GM18519 (cell line): Measurements from ENCODE around the gene ERBB2.
"Not testable (repeated sequence)": the region's sequence is repeated elsewhere in the genome, so short reads cannot be mapped to it uniquely, and the experiment has no call there.

Experiments used
- ATAC-seq: cut with Tn5 transposase; IDR thresholded peaks from one replicate; pipeline ENCODE4 v1.9.1; 2021; ENCODE audit warnings: mild to moderate bottlenecking, moderate library complexity; ENCODE audit not compliant: unreplicated experiment, low FRiP score

ERBB2 gene

DNA sequence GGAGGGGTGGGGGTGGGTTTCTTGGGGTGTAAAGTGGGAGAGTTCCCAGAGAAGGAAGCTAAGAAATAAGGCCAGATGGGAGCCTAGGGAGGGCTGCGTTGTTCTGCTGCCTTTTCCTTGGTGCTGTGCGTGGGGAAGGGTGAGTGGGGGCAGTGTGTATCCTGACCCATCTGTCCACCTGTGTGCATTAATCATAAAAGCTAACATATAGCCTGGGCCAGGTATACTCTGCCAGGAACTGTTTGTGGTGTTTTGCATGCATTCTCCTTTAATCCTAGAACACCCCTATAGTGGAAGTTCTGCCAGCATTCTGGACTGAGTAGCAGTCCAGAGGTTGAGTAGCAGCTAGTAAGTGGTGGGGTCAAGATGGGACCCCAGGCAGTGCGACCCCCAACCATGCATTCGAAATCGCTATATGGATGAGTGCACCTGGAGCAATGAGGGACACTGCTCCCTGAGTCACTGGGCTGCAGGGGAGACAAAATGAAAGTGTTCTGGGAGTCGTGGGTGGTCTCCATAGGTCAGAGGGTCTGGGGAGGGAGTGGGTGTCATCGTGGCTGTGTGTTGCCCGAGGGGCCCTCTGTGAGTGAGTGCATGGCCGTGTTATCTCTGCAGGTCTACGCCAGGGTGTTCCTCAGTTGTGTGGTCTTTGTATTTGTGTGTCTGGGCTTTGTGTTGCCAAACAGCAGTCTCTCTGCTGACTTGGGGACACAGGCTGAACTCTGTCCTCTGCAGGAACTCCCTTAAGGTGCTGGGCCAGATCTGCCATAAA, 1.3 kb downstream of the ERBB2 start:
- ATAC-seq, result no peak

DNA sequence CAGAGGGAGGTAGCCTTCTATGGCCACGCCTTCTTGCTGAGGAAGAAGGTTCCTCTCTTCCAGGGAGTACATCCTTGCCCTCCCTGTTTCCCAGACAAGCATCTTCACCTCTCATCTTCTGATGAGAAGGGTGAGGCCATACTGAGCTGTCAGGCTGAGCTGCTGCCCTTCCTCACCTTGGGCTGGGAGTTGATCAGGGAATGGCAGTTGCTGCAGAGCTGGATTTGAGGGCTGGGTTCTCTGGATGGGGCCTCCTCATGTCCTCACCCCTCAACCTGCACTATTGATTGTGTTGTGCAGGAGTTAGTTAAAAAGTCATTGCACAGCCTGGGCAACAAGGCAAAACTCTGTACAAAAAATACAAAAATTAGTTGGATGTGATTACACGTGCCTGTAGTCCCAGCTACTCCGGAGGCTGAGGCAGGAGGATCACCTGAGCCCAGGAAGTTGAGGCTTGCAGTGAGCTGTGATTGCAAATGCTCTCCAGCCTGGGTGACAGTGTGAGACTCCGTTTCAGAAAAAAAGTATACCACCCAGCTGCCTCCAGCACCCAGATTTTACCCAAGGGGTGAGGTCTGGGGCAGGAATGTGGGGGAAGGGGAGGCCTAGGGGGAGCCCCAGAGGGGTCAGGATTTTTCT, 2.0 kb downstream of the ERBB2 start:
- no peak for ATAC-seq

DNA sequence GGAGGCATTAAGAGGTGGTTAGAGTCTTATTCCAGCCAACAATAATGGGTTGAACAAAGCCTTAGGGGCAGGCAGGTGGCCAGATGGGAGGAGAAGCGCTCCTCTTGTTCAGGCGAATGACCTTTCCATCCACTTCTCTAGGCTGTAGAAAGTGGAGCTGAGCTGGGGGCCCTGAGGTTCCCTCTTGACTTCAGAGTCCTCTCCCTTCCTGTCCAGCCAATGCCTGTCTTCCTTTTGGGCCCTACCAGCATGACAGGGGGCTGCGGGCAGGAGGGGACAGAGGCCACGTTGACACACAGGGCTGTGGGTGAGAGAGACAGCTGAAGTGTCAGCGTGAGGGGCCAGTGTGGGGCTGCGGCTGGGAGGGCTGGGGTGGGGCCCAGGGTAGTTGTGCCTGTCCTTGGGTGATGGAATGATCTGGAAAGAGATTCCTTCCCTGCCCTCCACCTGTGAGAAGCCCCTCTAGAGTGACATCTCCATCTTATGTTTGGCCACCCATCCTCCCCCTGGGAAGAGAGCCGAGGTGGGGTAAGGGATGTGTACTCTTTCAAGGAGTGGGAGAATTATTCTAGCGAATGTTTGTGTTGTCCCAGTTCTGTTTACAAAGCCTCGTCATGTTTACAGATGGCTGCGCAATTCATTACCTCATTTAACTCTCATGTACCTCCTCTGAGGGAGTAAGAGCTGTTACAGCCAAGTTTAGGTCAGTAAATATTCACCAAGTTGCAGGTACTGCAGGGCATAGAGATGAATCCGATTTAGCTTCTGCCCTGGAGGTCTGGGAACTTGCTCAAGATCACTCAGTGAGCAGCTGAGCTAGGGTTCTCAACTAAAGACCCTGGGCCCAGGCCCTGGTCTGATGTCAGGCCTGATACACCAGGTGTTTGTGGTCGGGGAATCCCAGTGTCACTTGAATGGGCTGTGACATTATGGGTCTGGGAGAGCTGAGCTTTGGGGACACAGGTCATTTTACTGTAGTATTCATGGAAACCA, 3.3 kb downstream of the ERBB2 start:
- no peak for ATAC-seq

DNA sequence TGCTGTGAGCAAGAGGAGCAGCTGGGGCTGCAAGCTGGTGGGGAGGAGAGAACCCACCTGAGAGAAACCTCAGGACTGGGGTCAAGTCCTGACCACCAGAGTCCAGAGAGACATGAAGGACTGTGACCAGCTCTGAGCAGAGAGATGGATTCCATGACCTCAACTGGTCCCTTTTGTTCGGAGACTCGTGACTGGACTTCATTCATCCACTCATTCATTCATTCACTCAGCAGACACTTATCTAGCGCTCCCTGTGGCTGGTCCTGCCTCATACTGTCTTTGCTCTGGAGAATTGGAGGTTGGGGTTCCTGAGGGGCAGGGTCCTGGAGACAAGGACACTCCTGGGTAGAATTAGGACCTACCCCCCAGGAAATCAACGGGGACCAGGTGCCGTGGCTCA, 4.0 kb downstream of the ERBB2 start:
- ATAC-seq, result no peak

DNA sequence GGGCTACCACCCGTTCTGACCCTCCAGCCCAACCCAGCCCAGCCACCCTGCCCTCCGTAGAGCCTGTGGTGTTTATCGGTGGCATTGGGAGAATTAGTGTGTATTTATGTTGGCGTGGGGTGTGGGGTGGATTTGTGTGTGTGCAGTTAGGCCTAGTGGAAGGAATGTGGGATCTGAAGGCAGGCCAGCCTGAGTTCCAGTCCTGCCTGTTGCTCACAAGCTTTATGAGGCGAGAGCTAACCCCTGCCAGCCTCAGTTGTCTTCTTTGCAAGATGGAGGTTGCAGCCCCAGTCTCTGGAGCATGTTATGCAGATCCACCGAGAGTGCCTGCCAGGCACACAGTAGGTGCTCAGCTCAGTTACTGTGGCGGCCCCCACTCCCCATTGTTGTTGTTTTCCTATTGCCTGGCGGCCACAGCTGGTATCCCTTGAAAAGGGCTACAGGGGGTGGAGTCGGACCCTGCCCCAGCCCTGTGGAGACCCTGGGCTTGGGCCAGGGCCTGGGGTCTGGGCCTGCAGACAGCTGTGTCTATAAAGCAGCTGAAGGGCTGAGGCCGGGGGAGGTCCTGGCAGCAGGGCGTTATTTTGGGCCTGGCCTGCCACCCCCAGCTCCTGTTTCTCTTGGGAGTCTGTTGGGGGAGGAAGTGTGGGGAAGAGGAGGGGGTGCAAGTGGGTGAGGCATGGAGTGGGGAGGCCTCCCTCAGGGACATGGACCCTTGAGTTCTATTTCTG, 5.1 kb downstream of the ERBB2 start:
- no peak for ATAC-seq

DNA sequence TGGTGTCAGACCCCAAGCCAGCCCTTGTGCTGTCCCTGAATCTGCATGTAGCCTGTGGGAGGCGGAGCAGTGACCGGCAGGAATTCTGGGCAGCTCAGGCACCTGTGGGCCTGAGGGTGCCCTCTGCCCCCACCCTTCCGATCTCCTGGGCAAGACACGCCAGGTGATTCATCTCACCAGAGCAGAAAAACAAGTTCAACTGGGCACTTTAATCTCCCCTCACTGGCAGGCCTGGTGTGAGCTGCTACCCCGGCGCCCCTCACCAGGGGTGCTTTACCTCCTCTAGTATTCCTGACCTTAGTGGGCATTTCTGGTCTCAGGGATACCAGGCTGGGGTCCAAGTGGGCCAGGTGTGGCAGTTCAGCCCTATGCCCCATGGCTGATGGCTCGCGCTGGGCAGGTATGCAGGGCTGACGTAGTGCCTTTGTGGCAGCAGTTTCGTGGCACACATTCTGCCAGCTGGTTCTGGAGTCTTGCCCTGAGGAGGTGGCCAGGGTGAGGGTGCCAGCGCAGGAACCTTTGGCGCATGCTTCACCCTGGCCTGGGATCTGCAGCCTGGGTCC, 6.0 kb downstream of the ERBB2 start:
- no peak for ATAC-seq

DNA sequence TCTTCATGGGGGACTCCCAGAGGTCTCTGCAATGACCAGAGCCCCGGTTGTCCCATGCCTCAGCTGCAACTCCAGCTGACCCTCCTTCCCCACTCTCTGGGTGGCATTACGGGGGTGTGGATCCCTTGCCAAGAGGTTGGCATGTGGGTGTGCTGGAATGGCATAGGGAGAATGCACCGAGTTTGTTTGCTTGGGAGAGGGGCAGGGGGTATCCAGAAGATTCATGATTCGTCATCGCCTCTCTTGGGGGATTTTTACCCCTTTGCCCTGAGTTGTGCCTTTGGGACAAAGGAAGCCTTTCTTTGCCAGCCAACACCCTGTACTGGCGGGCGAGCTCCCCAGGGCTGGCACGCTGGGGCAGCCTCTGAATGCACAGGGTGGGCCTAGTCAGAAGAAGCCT, 6.5 kb downstream of the ERBB2 start:
- no peak for ATAC-seq

DNA sequence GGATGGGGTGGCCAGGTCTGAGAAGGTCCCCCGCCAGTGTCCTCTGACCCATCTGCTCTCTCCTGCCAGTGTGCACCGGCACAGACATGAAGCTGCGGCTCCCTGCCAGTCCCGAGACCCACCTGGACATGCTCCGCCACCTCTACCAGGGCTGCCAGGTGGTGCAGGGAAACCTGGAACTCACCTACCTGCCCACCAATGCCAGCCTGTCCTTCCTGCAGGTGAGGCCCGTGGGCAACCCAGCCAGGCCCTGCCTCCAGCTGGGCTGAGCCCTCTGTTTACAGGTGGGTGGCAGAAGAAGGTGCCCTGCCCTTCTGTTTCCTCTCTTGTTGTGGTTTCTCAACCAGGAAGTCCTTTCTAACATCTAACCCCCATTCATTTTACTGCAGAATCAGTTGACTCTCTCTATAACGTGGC, 7.1 kb downstream of the ERBB2 start:
- ATAC-seq, result no peak

DNA sequence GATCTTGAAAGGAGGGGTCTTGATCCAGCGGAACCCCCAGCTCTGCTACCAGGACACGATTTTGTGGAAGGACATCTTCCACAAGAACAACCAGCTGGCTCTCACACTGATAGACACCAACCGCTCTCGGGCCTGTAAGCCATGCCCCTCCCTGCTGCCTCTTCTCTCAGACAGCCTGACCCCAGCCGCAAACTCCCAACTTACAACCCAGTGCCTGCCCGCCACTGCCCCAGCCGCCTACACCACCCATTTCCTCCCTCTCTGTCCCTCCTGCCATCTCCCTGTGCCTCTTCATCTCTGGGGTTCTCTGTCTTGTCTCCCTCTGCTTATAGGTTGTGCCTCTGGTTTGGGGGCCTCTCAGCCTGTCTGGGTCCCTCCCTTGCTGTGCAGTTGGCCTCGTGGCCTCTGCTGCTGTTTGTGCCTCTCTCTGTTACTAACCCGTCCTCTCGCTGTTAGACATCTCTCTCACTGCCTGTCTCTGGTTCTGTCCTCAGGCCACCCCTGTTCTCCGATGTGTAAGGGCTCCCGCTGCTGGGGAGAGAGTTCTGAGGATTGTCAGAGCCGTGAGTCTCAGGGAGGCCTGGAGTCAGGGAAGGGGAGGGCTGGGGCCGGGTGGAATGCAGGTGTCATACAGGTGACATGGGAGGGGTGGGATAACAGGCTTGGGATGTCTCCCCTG, 9.6 kb downstream of the ERBB2 start:
- no peak for ATAC-seq

DNA sequence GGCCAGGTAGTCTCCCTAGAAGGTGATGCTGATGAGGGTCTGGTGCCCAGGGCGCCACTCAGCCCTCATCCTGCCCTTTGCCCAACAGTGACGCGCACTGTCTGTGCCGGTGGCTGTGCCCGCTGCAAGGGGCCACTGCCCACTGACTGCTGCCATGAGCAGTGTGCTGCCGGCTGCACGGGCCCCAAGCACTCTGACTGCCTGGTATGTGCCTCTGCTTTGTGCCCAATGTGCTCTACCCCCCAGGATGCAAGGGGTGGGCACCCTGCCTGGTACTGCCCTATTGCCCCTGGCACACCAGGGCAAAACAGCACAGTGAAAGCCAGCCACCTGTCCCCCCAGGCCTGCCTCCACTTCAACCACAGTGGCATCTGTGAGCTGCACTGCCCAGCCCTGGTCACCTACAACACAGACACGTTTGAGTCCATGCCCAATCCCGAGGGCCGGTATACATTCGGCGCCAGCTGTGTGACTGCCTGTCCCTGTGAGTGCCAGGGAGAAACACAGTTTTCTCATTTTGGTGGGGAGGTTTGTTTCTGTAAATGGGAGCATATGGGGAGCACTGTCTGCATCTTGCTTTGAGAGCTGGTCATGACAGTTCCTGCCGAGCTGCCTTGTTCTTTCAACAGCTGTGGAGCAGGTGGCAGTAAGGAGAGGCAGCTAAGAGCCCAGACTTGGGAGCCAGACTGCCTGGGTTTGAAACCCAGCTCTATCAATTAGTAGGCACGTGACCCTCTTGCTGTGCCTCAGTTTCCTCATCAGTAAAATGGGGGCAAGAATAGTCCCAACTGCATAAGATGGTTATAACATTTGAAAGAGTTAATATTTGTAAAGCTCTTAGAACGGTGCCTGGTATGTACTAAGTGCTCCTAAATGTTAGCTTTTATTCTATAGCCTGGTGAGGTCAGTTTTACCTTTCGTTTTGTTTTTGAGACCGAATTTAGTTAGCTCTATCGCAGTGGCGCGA, 10.4 kb downstream of the ERBB2 start:
- ATAC-seq, result no peak

DNA sequence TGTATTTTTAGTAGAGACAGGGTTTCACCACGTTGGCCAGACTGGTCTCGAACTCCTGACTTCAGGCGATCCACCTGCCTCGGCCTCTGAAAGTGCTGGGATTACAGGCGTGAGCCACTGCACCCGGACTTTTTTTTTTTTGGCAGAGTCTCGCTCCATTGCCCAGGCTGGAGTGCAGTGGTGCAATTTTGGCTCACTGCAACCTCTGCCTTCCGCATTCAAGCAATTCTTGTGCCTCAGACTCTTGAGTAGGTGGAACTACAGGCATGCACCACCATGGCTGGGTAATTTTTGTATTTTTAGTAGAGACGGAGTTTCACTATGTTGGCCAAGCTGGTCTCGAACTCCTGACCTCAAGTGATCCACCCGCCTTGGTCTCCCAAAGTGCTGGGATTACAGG, 11.2 kb downstream of the ERBB2 start:
- not testable (repeated sequence) for ATAC-seq

DNA sequence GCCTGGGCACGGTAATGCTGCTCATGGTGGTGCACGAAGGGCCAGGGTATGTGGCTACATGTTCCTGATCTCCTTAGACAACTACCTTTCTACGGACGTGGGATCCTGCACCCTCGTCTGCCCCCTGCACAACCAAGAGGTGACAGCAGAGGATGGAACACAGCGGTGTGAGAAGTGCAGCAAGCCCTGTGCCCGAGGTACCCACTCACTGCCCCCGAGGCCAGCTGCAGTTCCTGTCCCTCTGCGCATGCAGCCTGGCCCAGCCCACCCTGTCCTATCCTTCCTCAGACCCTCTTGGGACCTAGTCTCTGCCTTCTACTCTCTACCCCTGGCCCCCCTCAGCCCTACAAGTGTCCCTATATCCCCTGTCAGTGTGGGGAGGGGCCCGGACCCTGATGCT, 12.0 kb downstream of the ERBB2 start:
- ATAC-seq, result no peak

DNA sequence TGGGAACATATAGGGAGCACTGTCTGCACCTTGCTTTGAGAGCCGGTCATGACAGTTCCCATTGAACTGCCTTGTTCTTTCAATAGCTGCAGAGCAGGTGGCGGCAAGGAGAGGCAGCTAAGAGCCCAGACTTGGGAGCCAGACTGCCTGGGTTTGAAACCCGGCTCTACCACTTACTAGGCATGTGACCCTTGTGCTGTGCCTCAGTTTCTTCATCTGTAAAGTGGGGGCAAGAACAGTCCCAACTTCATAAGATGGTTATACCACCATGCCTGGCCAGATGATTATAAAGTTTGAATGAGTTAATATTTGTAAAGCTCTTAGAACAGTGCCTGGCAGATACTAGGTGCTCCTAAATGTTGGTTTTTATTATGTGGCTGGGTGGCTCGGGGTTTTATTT, 14.4 kb downstream of the ERBB2 start:
- no peak for ATAC-seq

DNA sequence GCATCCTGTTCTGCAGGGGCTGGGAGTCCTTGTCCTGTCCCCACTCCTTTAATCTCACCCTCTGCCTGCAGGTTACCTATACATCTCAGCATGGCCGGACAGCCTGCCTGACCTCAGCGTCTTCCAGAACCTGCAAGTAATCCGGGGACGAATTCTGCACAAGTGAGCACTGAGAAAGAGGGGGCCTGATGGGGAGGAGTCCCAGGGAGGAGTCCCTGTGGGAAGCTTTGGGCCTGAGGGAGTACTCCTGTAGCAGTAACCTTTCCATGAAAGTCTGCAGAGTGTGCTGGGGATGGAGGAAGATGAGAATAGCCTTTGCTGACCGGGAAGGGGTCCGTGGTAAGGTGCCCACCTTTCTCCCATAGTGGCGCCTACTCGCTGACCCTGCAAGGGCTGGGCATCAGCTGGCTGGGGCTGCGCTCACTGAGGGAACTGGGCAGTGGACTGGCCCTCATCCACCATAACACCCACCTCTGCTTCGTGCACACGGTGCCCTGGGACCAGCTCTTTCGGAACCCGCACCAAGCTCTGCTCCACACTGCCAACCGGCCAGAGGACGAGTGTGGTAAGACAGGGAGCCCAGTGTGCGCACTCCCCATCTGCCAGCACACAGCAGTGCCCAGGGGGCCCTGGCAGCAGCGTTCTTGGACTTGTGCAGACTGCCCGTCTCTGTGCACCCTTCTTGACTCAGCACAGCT, 15.7 kb downstream of the ERBB2 start:
- no peak for ATAC-seq

DNA sequence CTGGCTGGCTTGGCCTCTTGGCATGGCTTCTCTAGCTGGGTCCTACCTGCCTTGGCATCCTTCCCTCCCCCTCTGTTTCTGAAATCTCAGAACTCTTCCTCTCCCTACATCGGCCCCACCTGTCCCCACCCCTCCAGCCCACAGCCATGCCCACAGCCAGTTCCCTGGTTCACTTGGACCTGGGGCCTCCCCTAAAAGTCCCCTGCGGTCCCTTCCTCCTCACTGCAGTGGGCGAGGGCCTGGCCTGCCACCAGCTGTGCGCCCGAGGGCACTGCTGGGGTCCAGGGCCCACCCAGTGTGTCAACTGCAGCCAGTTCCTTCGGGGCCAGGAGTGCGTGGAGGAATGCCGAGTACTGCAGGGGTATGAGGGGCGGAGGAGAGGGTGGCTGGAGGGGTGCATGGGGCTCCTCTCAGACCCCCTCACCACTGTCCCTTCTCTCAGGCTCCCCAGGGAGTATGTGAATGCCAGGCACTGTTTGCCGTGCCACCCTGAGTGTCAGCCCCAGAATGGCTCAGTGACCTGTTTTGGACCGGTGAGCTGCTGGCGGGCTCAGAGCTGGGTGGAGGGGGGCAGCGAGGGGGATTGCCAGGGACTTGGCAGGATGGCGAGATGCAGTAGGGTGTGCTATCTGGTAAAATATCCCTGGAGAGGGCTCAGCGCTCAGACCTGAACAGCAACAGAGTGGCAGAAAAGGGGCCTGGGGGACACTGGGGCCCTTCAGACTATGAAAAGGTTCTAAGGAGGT, 16.4 kb downstream of the ERBB2 start:
- no peak for ATAC-seq

DNA sequence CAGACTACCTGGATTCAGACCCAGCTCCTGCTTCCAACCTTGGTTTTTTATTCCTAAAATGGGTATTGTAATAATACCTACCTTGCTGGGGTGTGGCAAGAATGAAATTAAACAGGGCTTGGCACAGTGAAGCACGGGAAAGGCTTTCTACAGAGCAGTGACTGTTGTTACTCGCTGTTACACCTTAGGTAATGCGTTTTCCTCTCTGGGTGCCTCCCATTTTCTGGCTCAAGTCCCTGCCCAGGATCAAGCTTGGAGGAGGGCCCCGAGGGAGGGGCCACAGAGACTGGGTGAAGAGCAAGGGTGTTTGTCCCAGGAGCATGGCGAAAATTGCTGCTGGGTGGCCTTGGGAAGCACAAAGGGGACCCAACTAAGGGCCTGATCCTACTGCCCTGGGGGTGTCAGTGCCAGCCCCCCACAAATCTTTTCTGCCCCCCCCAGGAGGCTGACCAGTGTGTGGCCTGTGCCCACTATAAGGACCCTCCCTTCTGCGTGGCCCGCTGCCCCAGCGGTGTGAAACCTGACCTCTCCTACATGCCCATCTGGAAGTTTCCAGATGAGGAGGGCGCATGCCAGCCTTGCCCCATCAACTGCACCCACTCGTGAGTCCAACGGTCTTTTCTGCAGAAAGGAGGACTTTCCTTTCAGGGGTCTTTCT, 17.1 kb downstream of the ERBB2 start:
- ATAC-seq, result no peak

DNA sequence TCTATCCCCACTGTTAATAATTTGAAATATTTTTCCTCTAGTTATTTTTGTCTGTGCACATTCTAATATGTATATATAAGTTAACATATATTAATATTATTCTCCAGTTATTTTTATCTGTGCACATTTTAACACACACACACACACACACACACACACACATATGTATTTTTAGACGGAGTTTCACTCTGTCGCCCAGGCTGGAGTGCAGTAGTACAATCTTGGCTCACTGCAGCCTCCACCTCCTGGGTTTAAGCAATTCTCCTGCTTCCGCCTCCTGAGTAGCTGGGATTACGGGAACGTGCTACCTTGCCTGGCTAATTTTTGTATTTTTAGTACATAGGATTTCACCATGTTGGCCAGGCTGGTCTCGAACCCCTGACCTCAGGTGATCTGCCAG, 17.8 kb downstream of the ERBB2 start:
- no peak for ATAC-seq
